ENCODE measurements around the gene SMS.

Gene SMS

GRCh38 chrX:21972046-21972445 is 31.5 kb downstream of the SMS start:
- H3K4me3 ChIP-seq (replicated peaks; ENCODE audit: insufficient read depth, low read length) = no peak overlapping the region
- no peak for TF ChIP-seq GABPA (IDR thresholded peaks at IDR 0.05; ENCODE audit: low read depth)
- no peak for TF ChIP-seq SPI1 (IDR thresholded peaks at IDR 0.05; ENCODE audit: borderline replicate concordance, low read depth)
- no peak for TF ChIP-seq REST (IDR thresholded peaks at IDR 0.05; ENCODE audit: insufficient replicate concordance, low read depth)
- no peak for TF ChIP-seq POLR2AphosphoS5 (IDR thresholded peaks at IDR 0.05; ENCODE audit: low read depth)
- TF ChIP-seq CTCF (IDR thresholded peaks at IDR 0.05; ENCODE audit: insufficient read depth, low read length) = no peak
- no peak overlapping the region for H3K27ac ChIP-seq (replicated peaks)
- no peaks in the 10 kb centered on the region for H3K27me3 ChIP-seq (ENCODE audit: insufficient read depth, poor library complexity, severe bottlenecking)
- DNase-seq (ENCODE audit: low read depth in 1 of 2, low spot score in 1 of 2) = no peak

- no peak for DNase-seq (ENCODE audit: low read depth in 1 of 2, low spot score in 1 of 2)
- no peak overlapping the region for H3K27ac ChIP-seq (replicated peaks)
- H3K4me3 ChIP-seq (replicated peaks; ENCODE audit: insufficient read depth, low read length) = no peak overlapping the region
- no peaks in the 10 kb centered on the region for H3K27me3 ChIP-seq (ENCODE audit: insufficient read depth, poor library complexity, severe bottlenecking)
- TF ChIP-seq CTCF (IDR thresholded peaks at IDR 0.05; ENCODE audit: insufficient read depth, low read length) (no peak), POLR2AphosphoS5 (IDR thresholded peaks at IDR 0.05; ENCODE audit: low read depth) (no peak), GABPA (IDR thresholded peaks at IDR 0.05; ENCODE audit: low read depth) (no peak), REST (IDR thresholded peaks at IDR 0.05; ENCODE audit: insufficient replicate concordance, low read depth) (no peak), SPI1 (IDR thresholded peaks at IDR 0.05; ENCODE audit: borderline replicate concordance, low read depth) (no peak)
Observed at GRCh38 chrX:21972721-21973120, 32.2 kb downstream of the SMS start.

GRCh38 chrX:21973321-21974010 is 33.0 kb downstream of the SMS start:
- H3K27ac ChIP-seq (replicated peaks) = no peak overlapping the region
- TF ChIP-seq GABPA (IDR thresholded peaks at IDR 0.05; ENCODE audit: low read depth) = no peak
- no peak for TF ChIP-seq CTCF (IDR thresholded peaks at IDR 0.05; ENCODE audit: insufficient read depth, low read length)
- no peak for TF ChIP-seq SPI1 (IDR thresholded peaks at IDR 0.05; ENCODE audit: borderline replicate concordance, low read depth)
- no peak for TF ChIP-seq REST (IDR thresholded peaks at IDR 0.05; ENCODE audit: insufficient replicate concordance, low read depth)
- no peak for TF ChIP-seq POLR2AphosphoS5 (IDR thresholded peaks at IDR 0.05; ENCODE audit: low read depth)

More at GRCh38 chrX:21973321-21974010, 33.0 kb downstream of the SMS start:
- Histone ChIP-seq H3K27me3 (ENCODE audit: insufficient read depth, poor library complexity, severe bottlenecking) (no peaks in the 10 kb centered on the region), H3K4me3 (replicated peaks; ENCODE audit: insufficient read depth, low read length) (no peak overlapping the region)
- no peak for DNase-seq (ENCODE audit: low read depth in 1 of 2, low spot score in 1 of 2)
